Fibroblast of the aortic adventitia (primary cell): ENCODE measurements around the gene NECAB2. TPM values are rescaled to one million over a fixed set of nuclear protein-coding genes. Genes with fewer than 3 reads are reported as not detected.

Source experiments
- DNase-seq: peaks from one replicate; pipeline ENCODE4 v3.0.0-alpha.2; 2010; ENCODE audit warnings: low read depth
- H3K4me3 ChIP-seq: 2 replicates; pipeline ENCODE4 v1.5.1; 2011; ENCODE audit warnings: low read depth, mild to moderate bottlenecking, control low read depth, low read length, moderate library complexity
- total RNA-seq: library from RNA; depleted of rRNA; stranded (reverse); fragments of >200 nt; gene quantifications from 2 replicates; pipeline ENCODE4 v1.2.3, GENCODE V29; 2012; ENCODE audit warnings: low replicate concordance
- TF ChIP-seq, protein P1 (sequence below): IDR thresholded peaks from 2 replicates; pipeline ENCODE4 v1.5.1; 2011; ENCODE audit warnings: mild to moderate bottlenecking, low read length, control low read depth, inconsistent platforms; ENCODE audit not compliant: insufficient read depth

NECAB2 gene
- total RNA-seq, 1 donor: 0.18 TPM

DNA sequence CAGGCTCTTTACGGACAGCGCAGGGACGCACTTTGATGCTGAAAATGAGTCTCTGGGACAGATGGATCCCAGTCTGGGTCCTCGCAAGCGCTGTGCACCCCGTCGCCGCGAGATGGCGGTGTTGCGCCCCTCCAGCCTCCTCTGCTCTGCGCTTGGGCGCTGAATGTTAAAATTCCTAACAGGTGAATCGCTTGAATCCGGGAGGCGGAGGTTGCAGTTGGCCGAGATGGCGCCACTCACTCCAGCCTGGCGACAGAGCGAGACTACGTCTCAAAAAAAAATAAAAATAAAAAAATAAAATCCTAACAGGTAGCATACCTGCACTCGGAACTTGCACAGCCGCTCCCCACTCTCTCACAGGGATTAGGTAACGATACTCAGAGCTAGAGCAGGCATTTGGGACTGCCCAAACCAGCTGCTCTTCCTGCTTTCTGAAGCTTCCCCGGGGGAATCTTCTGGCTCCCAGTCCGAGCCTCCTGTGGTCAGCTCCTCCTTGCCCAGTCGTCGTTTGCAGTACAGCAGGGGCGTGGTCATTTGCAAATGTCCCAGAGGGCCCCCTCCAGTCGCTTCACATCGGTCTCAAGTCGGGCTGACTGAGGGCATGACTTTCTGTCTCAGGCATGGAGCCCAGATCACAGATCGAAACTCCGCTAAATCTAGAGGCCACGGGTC lies 41.2 kb upstream of the NECAB2 start:
- H3K4me3 ChIP-seq: peak overlapping the region; percentile 18
- peak; percentile 66 for DNase-seq
- TF ChIP-seq, protein P1, sequence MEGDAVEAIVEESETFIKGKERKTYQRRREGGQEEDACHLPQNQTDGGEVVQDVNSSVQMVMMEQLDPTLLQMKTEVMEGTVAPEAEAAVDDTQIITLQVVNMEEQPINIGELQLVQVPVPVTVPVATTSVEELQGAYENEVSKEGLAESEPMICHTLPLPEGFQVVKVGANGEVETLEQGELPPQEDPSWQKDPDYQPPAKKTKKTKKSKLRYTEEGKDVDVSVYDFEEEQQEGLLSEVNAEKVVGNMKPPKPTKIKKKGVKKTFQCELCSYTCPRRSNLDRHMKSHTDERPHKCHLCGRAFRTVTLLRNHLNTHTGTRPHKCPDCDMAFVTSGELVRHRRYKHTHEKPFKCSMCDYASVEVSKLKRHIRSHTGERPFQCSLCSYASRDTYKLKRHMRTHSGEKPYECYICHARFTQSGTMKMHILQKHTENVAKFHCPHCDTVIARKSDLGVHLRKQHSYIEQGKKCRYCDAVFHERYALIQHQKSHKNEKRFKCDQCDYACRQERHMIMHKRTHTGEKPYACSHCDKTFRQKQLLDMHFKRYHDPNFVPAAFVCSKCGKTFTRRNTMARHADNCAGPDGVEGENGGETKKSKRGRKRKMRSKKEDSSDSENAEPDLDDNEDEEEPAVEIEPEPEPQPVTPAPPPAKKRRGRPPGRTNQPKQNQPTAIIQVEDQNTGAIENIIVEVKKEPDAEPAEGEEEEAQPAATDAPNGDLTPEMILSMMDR: peak; percentile 97

DNA sequence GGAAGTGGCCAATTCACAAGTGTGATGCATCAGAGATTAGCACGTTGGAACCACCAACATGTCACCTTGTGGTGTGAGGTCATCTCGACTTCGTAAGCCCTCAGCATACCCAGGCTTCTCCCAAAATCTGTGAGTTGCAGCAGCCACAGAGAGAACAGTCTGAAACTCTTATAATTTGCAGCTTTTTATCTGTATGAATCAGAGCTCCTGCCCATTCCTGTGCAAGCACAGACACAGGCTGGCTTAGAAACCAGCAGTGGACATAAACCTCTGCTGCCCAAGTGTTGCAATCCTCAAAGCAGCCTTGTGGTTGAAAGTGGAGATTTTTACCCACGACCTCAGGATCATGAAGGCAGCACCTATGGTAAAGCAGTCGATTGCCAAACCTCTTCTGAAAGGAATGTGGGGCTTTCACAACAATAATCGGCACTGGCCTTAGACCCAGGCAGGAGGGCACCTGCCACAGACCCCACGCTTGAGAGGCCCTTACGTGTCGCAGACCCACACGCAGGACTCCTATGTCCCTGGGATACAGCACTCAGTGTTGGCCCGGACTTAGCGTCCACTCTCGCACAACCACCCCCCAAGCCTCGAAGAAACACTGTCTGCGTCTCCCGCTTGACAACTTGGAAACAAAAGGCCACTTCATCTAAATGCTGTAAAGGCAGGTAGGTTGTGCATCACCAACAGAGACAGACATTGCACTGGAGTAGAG lies 39.5 kb upstream of the NECAB2 start:
- TF ChIP-seq, protein P1: no peak
- H3K4me3 ChIP-seq: no peak overlapping the region
- DNase-seq: peak; percentile 81

DNA sequence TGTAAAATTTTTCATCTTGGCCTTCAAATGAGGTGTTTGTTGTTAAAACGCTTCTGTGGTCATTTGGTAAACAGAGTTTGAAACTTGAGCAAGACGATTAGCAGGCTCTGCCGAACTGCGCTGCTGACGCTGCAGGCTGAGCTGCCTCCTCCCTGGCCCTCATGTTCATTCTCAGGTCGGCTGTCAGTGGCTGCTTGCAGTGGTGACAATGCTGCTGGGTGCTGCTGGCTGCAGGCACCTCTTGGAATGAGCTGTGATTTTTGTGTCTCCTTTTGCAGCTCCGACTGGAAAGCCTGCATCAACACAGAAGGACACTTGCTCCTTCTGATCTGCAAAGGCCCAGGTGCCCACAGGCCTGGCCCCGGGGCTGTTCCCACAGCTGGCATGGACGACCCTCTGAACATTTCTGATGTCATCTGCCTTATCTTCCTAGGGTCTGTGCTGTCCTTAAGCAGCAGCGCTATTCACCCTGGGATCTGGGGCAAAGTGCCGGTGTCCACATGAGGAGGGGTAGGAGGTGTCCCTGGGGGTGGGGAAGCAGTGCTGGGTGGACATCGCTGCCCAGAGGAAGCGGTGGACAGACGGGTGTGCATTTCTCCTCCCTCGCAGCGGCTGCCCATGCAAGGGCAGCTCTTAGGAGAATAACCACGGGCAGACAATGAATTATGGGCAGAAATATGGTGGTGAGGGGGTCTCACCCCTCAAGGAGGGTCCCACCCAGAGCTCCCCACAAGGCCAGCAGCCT lies 38.1 kb upstream of the NECAB2 start:
- DNase-seq: no peak
- TF ChIP-seq, protein P1: no peak
- no peak overlapping the region for H3K4me3 ChIP-seq

DNA sequence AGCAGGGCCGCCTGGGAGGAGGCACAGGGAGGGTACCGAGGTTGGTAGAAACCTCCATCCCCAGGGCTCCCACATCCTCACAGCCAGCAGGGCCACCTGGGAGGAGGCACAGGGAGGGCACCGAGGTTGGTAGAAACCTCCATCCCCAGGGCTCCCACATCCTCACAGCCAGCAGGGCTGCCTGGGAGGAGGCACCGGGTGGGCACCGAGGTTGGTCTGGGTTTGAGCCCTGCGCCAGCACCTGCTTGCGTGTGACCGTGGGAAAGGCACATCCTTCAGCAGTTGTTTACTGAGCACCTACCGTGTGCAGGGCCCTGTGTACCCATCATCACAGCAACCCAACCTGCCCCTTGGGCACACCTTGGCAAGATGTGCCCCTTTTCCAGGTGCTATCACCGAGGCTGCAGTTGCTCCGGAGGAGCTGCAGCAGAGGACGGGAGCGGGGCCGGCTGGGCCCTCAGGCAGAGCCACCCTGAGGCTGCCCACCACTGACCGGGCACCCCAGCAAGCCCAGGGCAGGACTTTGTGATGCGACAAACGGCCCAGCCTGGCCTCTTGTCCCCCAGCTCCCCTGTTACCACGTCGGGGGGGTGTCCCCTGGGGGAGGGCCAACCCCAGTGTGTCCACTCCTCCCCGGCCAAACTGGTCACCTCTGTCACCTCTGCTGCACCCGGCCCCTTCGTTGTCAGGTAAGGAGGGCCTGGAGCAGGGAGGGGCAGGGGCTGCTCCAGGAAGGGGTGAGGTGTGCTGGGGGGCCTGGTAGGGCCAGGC lies 37.1 kb upstream of the NECAB2 start:
- H3K4me3 ChIP-seq: no peak overlapping the region
- DNase-seq: no peak
- TF ChIP-seq, protein P1: no peak

DNA sequence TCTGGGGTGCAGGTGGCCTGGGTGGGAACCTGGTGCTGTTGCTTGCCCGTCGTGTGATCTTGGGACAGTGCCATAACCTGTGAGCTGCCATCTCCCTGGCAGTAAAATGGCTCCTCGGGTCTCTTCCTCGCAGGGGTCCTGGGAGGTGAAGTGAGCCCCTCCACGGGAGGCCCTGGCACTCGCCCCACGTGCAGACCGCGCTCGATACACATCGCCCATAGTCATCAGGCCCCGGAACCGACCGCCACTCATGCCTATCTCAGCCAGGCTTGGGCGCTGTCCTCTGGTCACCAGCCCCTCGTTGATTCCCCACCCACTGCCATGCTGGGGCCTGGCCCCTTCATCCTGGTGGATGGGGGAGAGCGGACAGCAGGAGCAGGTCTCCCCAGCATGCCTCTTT lies 36.5 kb upstream of the NECAB2 start:
- TF ChIP-seq, protein P1: no peak
- no peak overlapping the region for H3K4me3 ChIP-seq
- DNase-seq: no peak

DNA sequence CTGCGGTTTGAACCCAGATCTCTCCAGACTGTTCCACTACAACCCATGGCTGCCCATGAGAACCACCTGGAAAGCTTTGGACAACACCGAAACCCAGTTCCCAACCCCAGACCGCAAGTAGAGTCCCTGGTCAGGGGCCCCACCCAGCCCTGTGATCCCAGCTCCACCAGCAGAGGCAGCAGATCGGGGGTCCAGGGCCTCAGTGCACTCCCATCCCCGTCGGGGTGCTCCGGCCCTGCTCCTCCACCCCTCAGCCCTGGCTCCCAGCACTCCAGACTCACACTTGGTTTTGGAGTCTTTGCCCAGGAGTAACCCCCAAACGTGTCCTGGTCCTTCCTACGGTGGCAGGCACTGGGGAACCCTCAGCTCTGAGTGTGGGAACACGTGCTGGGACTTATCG lies 35.7 kb upstream of the NECAB2 start:
- no peak overlapping the region for H3K4me3 ChIP-seq
- DNase-seq: no peak
- TF ChIP-seq, protein P1: no peak
